GM23338 (cell line): ENCODE results near the gene CAMTA1. TPM values are rescaled to one million over a fixed set of nuclear protein-coding genes. Genes with fewer than 3 reads are reported as not detected.

Experiments used
- ATAC-seq: fragments of 200-7000 bp; cut with Tn5 transposase; 3 replicates; pipeline ENCODE4 v1.9.1; 2020
- DNase-seq: peaks from one replicate; pipeline ENCODE4 v3.0.0-alpha.2; 2015; ENCODE audit warnings: low spot score
- H2AFZ ChIP-seq: fragments of 200-600 bp; sonication (generic); 2 replicates; pipeline ENCODE4 v1.8.0; 2016; ENCODE audit warnings: antibody characterized with exemption, mild to moderate bottlenecking, moderate library complexity
- H3F3A ChIP-seq: fragments of 200-600 bp; sonication (generic); replicated peaks from 2 replicates; pipeline ENCODE4 v1.8.0; 2017; ENCODE audit warnings: antibody characterized with exemption, mixed run types, low read depth
- H3K27ac ChIP-seq: fragments of 200-600 bp; sonication (generic); 2 replicates; pipeline ENCODE4 v1.6.1; 2016; ENCODE audit warnings: low read depth
- H3K27me3 ChIP-seq: fragments of 200-600 bp; sonication (generic); 2 replicates; pipeline ENCODE4 v1.8.0; 2016; ENCODE audit warnings: mild to moderate bottlenecking, mixed run types, moderate library complexity; ENCODE audit not compliant: insufficient read depth
- H3K36me3 ChIP-seq: fragments of 200-600 bp; sonication (generic); 2 replicates; pipeline ENCODE4 v1.8.0; 2016; ENCODE audit warnings: mild to moderate bottlenecking; ENCODE audit not compliant: insufficient read depth
- H3K4me1 ChIP-seq: fragments of 200-600 bp; sonication (generic); 2 replicates; pipeline ENCODE4 v1.8.0; 2016; ENCODE audit warnings: mild to moderate bottlenecking, moderate library complexity; ENCODE audit not compliant: insufficient read depth
- H3K4me2 ChIP-seq: fragments of 200-600 bp; sonication (generic); 2 replicates; pipeline ENCODE4 v1.7.1; 2017; ENCODE audit warnings: mixed run types
- H3K4me3 ChIP-seq: fragments of 200-600 bp; sonication (generic); 2 replicates; pipeline ENCODE4 v1.6.1; 2016; ENCODE audit warnings: mixed run types
- H3K79me2 ChIP-seq: fragments of 200-600 bp; sonication (generic); replicated peaks from 2 replicates; pipeline ENCODE4 v1.8.0; 2017; ENCODE audit warnings: mild to moderate bottlenecking; ENCODE audit not compliant: insufficient read depth
- H3K9me2 ChIP-seq: fragments of 200-600 bp; sonication (generic); 2 replicates; pipeline ENCODE4 v1.8.0; 2017; ENCODE audit not compliant: insufficient read depth
- H4K20me1 ChIP-seq: fragments of 200-600 bp; sonication (generic); replicated peaks from 2 replicates; pipeline ENCODE4 v1.8.0; 2017; ENCODE audit warnings: mild to moderate bottlenecking; ENCODE audit not compliant: insufficient read depth
- H3K27ac Mint-ChIP-seq: 2 replicates; pipeline ENCODE4 v1.8.0; 2020; ENCODE audit warnings: inconsistent platforms, mild to moderate bottlenecking, moderate library complexity, mixed read lengths
- H3K27me3 Mint-ChIP-seq: 3 replicates; pipeline ENCODE4 v1.8.0; 2022; ENCODE audit warnings: low read depth, mild to moderate bottlenecking, moderate library complexity, mixed read lengths, inconsistent platforms; ENCODE audit not compliant: insufficient read depth, poor library complexity
- H3K36me3 Mint-ChIP-seq: 3 replicates; pipeline ENCODE4 v1.8.0; 2021; ENCODE audit warnings: low read depth, mild to moderate bottlenecking, inconsistent platforms, moderate library complexity, mixed read lengths
- H3K4me1 Mint-ChIP-seq: 3 replicates; pipeline ENCODE4 v1.8.0; 2020; ENCODE audit warnings: mild to moderate bottlenecking, inconsistent platforms, mixed read lengths
- H3K4me3 Mint-ChIP-seq: 3 replicates; pipeline ENCODE4 v1.8.0; 2021; ENCODE audit warnings: moderate library complexity, mild to moderate bottlenecking, inconsistent platforms, mixed read lengths
- H3K9me3 Mint-ChIP-seq: 3 replicates; pipeline ENCODE4 v1.8.0; 2020; ENCODE audit warnings: moderate library complexity, mild to moderate bottlenecking, inconsistent platforms, mixed read lengths
- ETS1 ChIP-seq: IDR thresholded peaks from 2 replicates; pipeline ENCODE4 v1.6.1; 2016; ENCODE audit warnings: antibody characterized with exemption
- JUNB ChIP-seq: IDR thresholded peaks from one replicate; pipeline ENCODE4 v1.6.1; 2016; ENCODE audit warnings: antibody characterized with exemption; ENCODE audit not compliant: unreplicated experiment
- NANOG ChIP-seq: IDR thresholded peaks from 2 replicates; pipeline ENCODE4 v1.6.1; 2016; ENCODE audit warnings: antibody characterized with exemption, borderline replicate concordance
- REST ChIP-seq: IDR thresholded peaks from one replicate; pipeline ENCODE4 v1.6.1; 2018; ENCODE audit warnings: antibody characterized with exemption; ENCODE audit not compliant: unreplicated experiment
- ZNF462 ChIP-seq: fragments of 250-450 bp; sonication (Bioruptor Pico); IDR thresholded peaks from 2 replicates; pipeline ENCODE4 v1.5.0; 2020; ENCODE audit warnings: mild to moderate bottlenecking, moderate library complexity
- polyA plus RNA-seq: library from polyadenylated mRNA; unstranded; fragments of >200 nt; fragmentation: Nextera tagmentation; extraction: Ambion mirVana; gene quantifications from 2 replicates; pipeline ENCODE4 v1.2.1, GENCODE V29; 2016
- total RNA-seq: library from RNA; depleted of rRNA; stranded (reverse); fragments of >200 nt; shearing (Covaris generic); gene quantifications from 2 replicates; pipeline ENCODE4 v1.2.3, GENCODE V29; 2014

Gene CAMTA1
- total and polyA plus RNA-seq, 2 experiments from 2014 or later, result 115 to 519 TPM

- no peaks in the 10 kb centered on the region for H3K36me3 ChIP-seq
- no peaks in the 10 kb centered on the region for H3K27me3 ChIP-seq
- Mint-ChIP-seq H3K27ac (no peak overlapping the region), H3K36me3 (no peaks in the 10 kb centered on the region), H3K4me1 (no peaks in the 10 kb centered on the region), H3K27me3 (peaks cover 5% of the 10 kb centered on the region), H3K4me3 (no peak overlapping the region), H3K9me3 (no peaks in the 10 kb centered on the region)
- H3F3A ChIP-seq, result no peaks in the 10 kb centered on the region
- DNase-seq (no peak), ATAC-seq (no peak)
- H3K4me3 ChIP-seq, result no peak overlapping the region
- TF ChIP-seq REST (no peak), JUNB (no peak), ETS1 (no peak)
- H3K27ac ChIP-seq, result no peak overlapping the region
- no peaks in the 10 kb centered on the region for H3K4me1 ChIP-seq
- H3K79me2 ChIP-seq, result no peaks in the 10 kb centered on the region
- no peak overlapping the region for H3K4me2 ChIP-seq
- peaks cover 20% of the 10 kb centered on the region; the same call in 1 of the 2 replicates for H3K9me2 ChIP-seq
- no peak overlapping the region for H2AFZ ChIP-seq
- H4K20me1 ChIP-seq, result no peaks in the 10 kb centered on the region
These were observed 577.7 kb downstream of the CAMTA1 start for GRCh38 chr1:7362947-7363346.

GRCh38 chr1:7363450-7363849 lies 578.2 kb downstream of the CAMTA1 start:
- Mint-ChIP-seq H3K27me3 (peaks cover 5% of the 10 kb centered on the region), H3K9me3 (no peaks in the 10 kb centered on the region), H3K4me3 (no peak overlapping the region), H3K4me1 (no peaks in the 10 kb centered on the region), H3K36me3 (no peaks in the 10 kb centered on the region), H3K27ac (no peak overlapping the region)
- no peaks in the 10 kb centered on the region for H4K20me1 ChIP-seq
- no peak for TF ChIP-seq JUNB
- no peak for TF ChIP-seq NANOG
- TF ChIP-seq ZNF462 (CRISPR knock-in tag), result no peak
- H3K4me2 ChIP-seq, result no peak overlapping the region
- no peak overlapping the region for H3K27ac ChIP-seq
- no peak for DNase-seq
- H3K79me2 ChIP-seq, result no peaks in the 10 kb centered on the region
- no peaks in the 10 kb centered on the region for H3F3A ChIP-seq
- H3K9me2 ChIP-seq, result peaks cover 20% of the 10 kb centered on the region; the same call in 1 of the 2 replicates
- no peaks in the 10 kb centered on the region for H3K4me1 ChIP-seq
- no peak overlapping the region for H2AFZ ChIP-seq
- ATAC-seq, result no peak
- H3K4me3 ChIP-seq, result no peak overlapping the region
- H3K27me3 ChIP-seq, result no peaks in the 10 kb centered on the region
- no peaks in the 10 kb centered on the region for H3K36me3 ChIP-seq
